ENCODE results near the gene TRPM5. TPM values are rescaled to one million over a fixed set of nuclear protein-coding genes. Genes with fewer than 3 reads are reported as not detected.

The TRPM5 gene
- total RNA-seq, 4 donors from 2014 or later, result not detected

GRCh38 chr11:2412323-2412722 lies 32.0 kb downstream of the TRPM5 start:
- in situ Hi-C loops (cut with MboI; ENCODE audit: low sequenced_read_pairs in 4 of 4) (loop anchor here in 2 of 4 donors (25.0 kb wide), 1 partner anchor 225 kb away; no protein-coding TSS in a partner anchor), intact Hi-C loops (cut with DNase I; ENCODE audit: low total_unique reads) (no loop called here)
- Histone ChIP-seq H3K4me1 (no peaks in the 10 kb centered on the region), H3K9me3 (no peaks in the 10 kb centered on the region), H3K36me3 (no peaks in the 10 kb centered on the region), H3K27ac (no peak overlapping the region), H3K27me3 (no peaks in the 10 kb centered on the region), H3K4me3 (no peak overlapping the region)
- TF ChIP-seq, protein P1, sequence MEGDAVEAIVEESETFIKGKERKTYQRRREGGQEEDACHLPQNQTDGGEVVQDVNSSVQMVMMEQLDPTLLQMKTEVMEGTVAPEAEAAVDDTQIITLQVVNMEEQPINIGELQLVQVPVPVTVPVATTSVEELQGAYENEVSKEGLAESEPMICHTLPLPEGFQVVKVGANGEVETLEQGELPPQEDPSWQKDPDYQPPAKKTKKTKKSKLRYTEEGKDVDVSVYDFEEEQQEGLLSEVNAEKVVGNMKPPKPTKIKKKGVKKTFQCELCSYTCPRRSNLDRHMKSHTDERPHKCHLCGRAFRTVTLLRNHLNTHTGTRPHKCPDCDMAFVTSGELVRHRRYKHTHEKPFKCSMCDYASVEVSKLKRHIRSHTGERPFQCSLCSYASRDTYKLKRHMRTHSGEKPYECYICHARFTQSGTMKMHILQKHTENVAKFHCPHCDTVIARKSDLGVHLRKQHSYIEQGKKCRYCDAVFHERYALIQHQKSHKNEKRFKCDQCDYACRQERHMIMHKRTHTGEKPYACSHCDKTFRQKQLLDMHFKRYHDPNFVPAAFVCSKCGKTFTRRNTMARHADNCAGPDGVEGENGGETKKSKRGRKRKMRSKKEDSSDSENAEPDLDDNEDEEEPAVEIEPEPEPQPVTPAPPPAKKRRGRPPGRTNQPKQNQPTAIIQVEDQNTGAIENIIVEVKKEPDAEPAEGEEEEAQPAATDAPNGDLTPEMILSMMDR (IDR thresholded peaks at IDR 0.05 in 4 of 5, conservative IDR thresholded peaks at IDR 0.05 in 1 of 5), result no peak
- TF ChIP-seq POLR2A (IDR thresholded peaks at IDR 0.05), result no peak
- no peak for ATAC-seq
- DNase-seq, result no peak

DNA sequence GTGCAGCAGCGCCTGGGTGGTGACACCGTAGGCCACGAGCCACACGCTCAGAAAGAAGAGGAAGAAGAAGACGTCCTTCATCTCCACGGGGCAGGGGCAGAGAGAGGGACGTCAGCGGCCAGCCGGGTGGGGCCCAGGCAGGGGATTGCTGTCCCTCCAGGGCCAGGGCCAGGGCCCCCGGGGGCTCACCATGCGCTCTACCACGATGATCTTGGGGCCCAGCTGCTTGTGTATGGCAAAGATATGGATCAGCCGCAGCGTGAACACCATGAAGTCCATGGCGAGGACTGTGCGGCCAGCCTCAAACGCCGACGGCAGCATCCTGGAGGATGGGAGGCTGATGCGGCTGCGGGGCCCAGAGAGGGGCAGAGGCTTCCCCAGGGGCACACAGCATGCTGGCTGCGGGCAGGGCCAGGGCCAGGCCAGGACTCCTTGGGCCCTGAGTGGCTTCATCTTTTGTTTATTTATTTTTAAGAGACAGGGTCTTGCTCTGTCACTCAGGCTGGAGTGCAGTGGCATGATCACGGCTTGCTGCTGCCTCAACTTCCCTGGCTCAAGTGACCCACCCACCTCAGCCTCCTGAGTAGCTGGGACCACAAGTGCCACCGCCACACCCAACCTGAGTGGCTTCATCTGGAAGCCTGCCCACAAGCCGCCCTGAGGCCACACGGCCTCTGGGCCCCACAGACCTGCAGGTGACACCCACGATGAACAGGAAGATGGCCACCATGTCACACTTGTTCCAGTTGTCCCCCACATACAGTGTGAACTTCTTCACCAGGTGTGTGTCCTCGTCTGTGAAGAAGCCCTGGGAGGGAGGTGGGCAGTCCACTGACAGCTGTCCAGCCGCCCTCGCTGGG lies 32.6 kb downstream of the TRPM5 start:
- no peaks in the 10 kb centered on the region for H3K36me3 ChIP-seq
- intact Hi-C loops (cut with DNase I; ENCODE audit: low total_unique reads), result no loop called here
- ATAC-seq, result no peak
- no peaks in the 10 kb centered on the region for H3K9me3 ChIP-seq
- no peaks in the 10 kb centered on the region for H3K4me1 ChIP-seq
- no peak for TF ChIP-seq POLR2A (IDR thresholded peaks at IDR 0.05)
- TF ChIP-seq, protein P1 (IDR thresholded peaks at IDR 0.05 in 4 of 5, conservative IDR thresholded peaks at IDR 0.05 in 1 of 5), result no peak
- in situ Hi-C loops (cut with MboI; ENCODE audit: low sequenced_read_pairs in 4 of 4), result loop anchor here in 2 of 4 donors (25.0 kb wide), 1 partner anchor 224 kb away; no protein-coding TSS in a partner anchor
- no peak overlapping the region for H3K27ac ChIP-seq
- H3K27me3 ChIP-seq, result no peaks in the 10 kb centered on the region
- H3K4me3 ChIP-seq, result no peak overlapping the region
- DNase-seq, result no peak

DNA sequence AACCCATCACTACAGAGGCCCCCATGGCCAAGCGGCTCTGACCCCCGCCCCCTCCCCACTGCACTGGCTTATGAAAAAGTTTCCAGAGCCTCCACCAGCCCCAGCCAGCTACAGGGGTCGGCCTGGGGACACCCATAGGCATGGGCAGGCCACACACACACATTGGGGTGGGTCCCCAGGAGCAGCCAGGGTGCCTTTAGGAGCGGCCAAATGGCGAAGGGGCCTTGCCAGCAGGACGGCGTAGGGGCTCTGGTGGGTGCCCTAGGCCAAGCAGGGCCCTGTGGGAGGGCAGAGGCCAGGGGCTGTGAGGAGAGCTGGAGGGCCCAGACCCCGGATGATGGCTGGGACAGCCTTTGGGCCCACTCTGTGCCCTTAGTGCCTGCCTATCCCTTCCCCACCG lies 33.7 kb downstream of the TRPM5 start:
- Histone ChIP-seq H3K9me3 (no peaks in the 10 kb centered on the region), H3K4me3 (no peak overlapping the region), H3K27me3 (no peaks in the 10 kb centered on the region), H3K27ac (no peak overlapping the region), H3K4me1 (no peaks in the 10 kb centered on the region), H3K36me3 (no peaks in the 10 kb centered on the region)
- in situ Hi-C loops (cut with MboI; ENCODE audit: low sequenced_read_pairs in 4 of 4) (loop anchor here in 2 of 4 donors (25.0 kb wide), 1 partner anchor 223 kb away; no protein-coding TSS in a partner anchor), intact Hi-C loops (cut with DNase I; ENCODE audit: low total_unique reads) (no loop called here)
- TF ChIP-seq POLR2A (IDR thresholded peaks at IDR 0.05), result no peak
- TF ChIP-seq, protein P1 (IDR thresholded peaks at IDR 0.05 in 4 of 5, conservative IDR thresholded peaks at IDR 0.05 in 1 of 5), result no peak
- no peak for ATAC-seq
- no peak for DNase-seq

DNA sequence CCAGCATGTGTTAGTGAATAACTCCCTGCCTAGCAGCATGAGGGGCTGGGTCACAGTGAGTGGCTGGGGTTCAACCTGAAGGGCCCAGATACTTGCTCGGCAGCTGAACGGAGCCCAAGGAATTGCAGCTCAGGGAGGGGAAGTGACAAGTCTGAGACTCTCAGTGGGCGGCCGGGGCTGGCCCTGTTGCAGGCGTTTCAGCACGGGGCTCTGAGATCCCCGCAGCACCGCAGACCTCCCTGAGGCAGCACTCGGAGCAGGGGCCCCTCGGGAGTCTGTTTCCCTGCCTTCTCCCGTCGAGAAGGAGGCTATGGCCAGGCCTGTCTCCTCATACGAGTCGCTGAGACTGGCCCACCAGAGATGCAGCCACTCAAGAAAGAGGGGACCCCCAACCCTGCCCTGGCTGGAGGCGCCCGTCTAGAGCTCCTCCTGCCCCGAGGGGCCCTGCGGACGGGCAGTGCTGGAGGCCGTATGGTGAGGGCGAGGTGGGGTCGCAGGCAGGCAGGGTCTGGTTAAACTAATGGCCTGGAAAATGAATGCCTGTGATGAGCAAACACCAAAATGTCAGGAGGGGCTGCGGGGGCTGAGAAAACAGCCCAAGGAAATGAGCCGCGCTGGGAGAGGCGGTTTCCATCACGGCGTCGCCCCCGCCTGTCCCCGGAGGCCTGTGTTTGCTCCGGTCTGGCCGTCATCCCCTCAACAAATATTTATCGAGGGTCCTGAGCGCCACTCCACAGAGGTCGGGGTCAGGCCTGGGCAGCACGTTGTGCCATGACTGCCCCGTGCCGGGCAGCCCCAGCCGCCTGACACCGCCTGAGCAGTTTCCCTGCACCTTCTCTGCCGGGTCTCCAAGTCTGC lies 34.5 kb downstream of the TRPM5 start:
- Histone ChIP-seq H3K4me1 (no peaks in the 10 kb centered on the region), H3K27me3 (no peaks in the 10 kb centered on the region), H3K36me3 (no peaks in the 10 kb centered on the region), H3K9me3 (no peaks in the 10 kb centered on the region), H3K27ac (no peak overlapping the region), H3K4me3 (no peak overlapping the region)
- intact Hi-C loops (cut with DNase I; ENCODE audit: low total_unique reads), result no loop called here
- ATAC-seq (no peak), DNase-seq (no peak)
- TF ChIP-seq, protein P1 (IDR thresholded peaks at IDR 0.05 in 4 of 5, conservative IDR thresholded peaks at IDR 0.05 in 1 of 5), result no peak
- no peak for TF ChIP-seq POLR2A (IDR thresholded peaks at IDR 0.05)
- in situ Hi-C loops (cut with MboI; ENCODE audit: low sequenced_read_pairs in 4 of 4), result loop anchor here in 2 of 4 donors (25.0 kb wide), 1 partner anchor 223 kb away; no protein-coding TSS in a partner anchor

All from gastrocnemius medialis (tissue), 4 donors.